GM12801 (cell line): ENCODE measurements around the gene NEU1.

Source experiments
- TF ChIP-seq, protein P1 (sequence below): IDR thresholded peaks from one replicate; pipeline ENCODE4 v1.5.1; 2011; ENCODE audit warnings: control low read depth; ENCODE audit not compliant: insufficient read length; ENCODE audit errors: extremely low read depth

The NEU1 gene

DNA sequence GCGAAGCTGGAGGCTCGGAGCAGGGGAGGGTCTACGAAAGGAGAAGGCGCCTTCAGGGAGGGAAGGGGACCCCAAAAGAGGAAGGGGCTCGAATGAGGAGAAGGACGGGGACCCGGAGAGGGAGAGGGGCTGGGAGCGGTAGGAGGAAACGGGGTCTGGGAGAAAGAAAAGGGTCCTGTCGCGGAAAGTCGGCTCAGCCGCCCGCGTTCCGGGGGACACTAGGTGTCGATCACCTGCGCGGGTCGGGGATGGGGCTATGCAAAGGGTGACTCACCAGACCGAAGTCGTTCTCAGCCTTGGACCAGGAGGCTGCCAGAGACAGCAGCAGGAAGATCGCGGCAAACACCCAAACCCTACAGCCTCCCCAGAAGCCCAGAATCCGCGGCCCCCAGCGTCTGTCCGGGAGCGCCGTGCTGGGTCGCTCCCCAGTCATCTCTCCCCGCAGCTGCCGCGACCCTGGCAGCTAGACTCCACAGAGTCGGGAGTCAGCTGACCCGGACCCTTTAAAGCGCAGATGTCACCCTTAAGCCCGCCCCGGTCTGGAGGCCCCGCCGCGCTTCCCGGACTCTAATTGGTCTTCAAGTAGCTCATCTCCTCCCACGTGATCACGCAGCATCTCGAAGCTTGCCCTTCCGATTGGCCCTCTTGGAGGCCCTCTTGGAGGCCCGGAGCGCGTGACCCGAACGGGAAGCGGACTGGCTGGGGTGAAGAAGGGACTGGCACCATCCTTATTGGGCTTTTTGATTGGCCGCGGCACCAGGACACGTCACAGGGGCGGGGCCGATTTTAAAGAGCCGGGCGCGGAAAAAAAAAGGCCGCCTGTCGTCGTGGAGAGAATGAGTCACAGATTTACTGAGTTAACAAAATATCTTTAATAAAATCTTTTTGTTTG is at the start of gene NEU1:
Gene NEU1 (minus strand): TSS at position 478 of the 892 bp plus-strand sequence. CDS start 45 bp downstream, at position 433.
- TF ChIP-seq, protein P1, sequence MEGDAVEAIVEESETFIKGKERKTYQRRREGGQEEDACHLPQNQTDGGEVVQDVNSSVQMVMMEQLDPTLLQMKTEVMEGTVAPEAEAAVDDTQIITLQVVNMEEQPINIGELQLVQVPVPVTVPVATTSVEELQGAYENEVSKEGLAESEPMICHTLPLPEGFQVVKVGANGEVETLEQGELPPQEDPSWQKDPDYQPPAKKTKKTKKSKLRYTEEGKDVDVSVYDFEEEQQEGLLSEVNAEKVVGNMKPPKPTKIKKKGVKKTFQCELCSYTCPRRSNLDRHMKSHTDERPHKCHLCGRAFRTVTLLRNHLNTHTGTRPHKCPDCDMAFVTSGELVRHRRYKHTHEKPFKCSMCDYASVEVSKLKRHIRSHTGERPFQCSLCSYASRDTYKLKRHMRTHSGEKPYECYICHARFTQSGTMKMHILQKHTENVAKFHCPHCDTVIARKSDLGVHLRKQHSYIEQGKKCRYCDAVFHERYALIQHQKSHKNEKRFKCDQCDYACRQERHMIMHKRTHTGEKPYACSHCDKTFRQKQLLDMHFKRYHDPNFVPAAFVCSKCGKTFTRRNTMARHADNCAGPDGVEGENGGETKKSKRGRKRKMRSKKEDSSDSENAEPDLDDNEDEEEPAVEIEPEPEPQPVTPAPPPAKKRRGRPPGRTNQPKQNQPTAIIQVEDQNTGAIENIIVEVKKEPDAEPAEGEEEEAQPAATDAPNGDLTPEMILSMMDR, result no peak

DNA sequence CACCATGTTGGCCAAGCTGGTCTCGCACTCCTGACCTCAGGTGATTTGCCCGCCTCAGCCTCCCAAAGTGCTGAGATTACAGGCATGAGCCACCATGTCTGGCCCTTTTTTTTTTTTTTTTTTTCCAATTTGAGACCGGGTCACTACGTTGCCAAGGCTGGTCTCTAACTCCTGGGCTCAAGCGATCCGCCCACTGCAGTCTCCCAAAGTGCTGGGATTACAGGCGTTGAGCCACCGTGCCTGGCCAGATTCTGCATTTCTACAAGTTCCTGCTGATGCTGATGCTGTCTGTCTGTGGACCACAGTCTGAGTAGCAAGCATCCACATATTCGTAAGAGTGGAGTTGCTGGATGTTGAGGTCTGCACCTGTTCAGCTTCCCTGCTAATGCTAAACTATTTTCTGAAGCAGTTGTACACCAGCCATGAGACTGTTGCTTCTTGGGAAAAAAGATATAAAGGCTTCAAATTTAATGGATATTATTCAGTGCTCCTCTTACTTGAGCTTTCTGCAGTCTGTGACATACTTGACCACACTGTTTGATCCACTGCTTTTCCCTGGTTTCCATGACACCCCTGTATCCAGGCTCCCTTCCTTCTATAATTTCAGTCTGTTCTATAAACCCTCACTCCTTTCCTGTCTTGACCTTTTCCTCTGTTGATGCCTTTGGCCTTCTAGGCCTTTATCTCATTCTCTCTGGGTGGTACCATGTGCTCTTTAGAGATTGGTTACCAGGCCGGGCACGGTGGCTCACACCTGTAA is 49.4 kb upstream of the NEU1 start:
- TF ChIP-seq, protein P1, result no peak

DNA sequence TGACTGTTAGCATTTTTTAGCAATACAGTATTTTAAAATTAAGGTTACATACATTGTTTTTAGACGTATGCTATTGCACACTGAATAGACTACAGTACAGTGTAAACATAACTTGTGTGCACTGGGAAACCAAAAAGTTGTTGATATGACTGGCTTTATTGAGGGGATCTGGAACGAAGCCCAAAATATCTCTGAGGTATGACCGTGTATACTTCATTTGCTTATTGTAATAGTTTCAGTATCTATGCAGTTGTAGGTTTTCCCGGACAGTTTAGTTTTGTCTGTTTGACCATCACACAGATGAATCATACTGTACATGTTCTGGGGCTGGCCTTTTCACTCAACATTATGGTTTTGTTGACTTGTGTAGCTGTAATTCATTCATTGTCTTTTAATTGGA is 46.2 kb upstream of the NEU1 start:
- TF ChIP-seq, protein P1, result no peak

DNA sequence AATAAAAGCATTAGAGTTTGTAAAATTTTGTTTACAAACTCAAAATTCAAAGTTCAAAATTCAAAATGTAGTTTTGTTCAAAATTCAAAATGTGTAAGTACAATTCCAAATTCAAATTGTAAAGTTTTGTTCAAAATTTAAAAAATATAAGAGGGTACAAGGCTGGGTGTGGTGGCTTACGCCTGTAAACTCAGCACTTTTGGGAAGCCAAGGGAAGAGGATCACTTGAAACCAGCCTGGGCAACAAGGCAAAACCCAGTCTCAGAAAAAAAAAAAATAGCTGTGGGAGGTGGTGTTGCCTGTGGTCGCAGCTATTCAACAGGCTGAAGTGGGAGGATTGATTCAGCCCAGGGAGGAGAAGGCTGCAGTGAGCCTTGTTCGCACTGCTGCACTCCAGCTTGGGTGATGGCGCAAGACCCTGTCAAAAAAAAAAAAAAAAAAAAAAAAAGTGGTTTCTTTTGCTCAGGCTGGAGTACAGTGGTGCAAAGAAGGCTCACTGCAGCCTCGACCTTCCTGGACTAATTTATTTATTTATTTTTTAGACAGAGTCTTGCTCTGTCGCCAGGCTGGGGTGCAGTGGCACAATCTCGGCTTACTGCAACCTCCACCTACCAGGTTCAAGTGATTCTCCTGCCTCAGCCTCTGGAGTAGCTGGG is 44.7 kb upstream of the NEU1 start:
- TF ChIP-seq, protein P1, result no peak

DNA sequence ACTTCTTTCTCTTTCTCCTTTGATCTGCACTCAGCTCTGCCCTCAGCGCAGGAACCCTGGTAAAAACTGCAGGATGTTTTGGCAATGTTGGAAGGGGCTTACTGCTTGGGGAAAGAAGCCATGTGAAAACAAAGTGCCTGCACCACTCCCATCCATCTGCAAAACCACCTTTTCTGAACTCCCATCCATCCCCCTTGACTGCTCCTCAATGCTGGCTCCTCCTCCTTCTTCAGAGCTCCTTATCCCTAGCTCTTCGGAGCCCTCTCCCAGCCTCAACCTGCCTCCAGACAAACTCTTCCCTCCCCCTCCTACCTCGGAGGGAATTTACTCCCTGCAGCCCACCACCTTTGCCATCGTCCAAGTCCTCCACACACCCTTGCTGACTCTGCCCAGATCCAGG is 43.5 kb upstream of the NEU1 start:
- TF ChIP-seq, protein P1, result no peak

DNA sequence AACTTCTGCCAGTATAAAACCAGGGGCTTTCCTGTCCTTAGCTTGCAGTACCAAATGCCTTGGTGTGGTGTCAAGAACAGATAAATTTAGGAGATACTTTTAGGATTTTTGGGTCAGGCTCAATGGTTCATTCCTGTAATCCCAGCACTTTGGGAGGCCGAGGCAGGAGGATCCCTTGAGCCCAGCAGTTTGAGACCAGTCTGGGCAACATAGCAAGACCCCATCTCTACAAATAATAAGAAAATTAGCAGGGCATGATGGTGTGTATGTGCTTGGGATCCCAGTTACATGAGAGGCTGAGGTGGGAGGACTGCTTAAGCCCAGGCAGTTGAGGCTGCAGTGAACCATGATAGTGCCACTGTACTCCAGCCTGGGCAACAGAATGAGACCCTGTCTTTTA is 42.4 kb upstream of the NEU1 start:
- TF ChIP-seq, protein P1, result no peak

DNA sequence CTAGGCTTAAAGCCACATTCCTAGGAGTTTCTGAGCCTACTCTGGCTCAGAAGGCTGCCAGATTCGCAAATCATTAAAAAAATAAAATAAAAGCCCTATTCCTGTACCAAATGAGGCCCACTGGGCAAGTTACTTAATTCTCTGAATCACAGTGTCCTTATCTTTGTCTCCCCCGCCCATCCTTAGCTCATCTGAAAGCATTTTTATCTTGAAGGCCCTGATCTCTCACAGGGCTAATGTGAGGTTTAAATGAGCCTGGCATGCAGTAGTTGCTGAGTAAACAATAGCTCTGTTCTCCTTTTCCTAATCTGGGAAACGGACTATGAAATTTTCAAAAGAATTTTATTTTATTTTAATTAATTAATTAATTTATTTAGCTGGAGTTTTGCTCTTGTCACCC is 41.3 kb upstream of the NEU1 start:
- TF ChIP-seq, protein P1, result no peak
